Naive thymus-derived CD4-positive, alpha-beta T cell (primary cell): ENCODE data around the gene P2RY11. TPM values are rescaled to one million over a fixed set of nuclear protein-coding genes. Genes with fewer than 3 reads are reported as not detected.

Experiments used
- ATAC-seq: fragments of 150-1000 bp; cut with Tn5 transposase; 2 replicates; pipeline ENCODE4 v1.10.0; 2021; ENCODE audit warnings: mild to moderate bottlenecking, moderate library complexity
- CTCF ChIA-PET: fragments of 350-600 bp; sonication (Branson Sonifier 250); formaldehyde crosslinking; loops from one replicate; lab custom pipeline; 2021; ENCODE audit warnings: antibody characterized with exemption; lab: Charles Lee
- POLR2A ChIA-PET: fragments of 350-600 bp; sonication (Branson Sonifier 250); formaldehyde crosslinking; loops from one replicate; lab custom pipeline; 2021; ENCODE audit warnings: antibody characterized with exemption, inconsistent platforms; lab: Charles Lee
- DNase-seq, 9 donors: peaks; one replicate each; pipeline versions ENCODE4 v3.0.0 to v3.0.0-alpha.2; 2020 to 2022; ENCODE audit warnings: mixed read lengths in 1 of 9
- H3K27ac ChIP-seq: one replicate; pipeline ENCODE4 v1.7.0; 2013; ENCODE audit warnings: mild to moderate bottlenecking, low read depth, low read length, moderate library complexity
- H3K27me3 ChIP-seq, 2 donors: one replicate each; pipeline ENCODE4 v1.7.0; 2013; ENCODE audit warnings: low read length in 2 of 2, mild to moderate bottlenecking in 2 of 2, moderate library complexity in 2 of 2; ENCODE audit not compliant: control insufficient read depth in 2 of 2, insufficient read depth in 2 of 2
- H3K36me3 ChIP-seq, 3 experiments: 1 replicate in 2 of 3; 2 replicates in 1 of 3; pipeline ENCODE4 v1.7.0; 2013; ENCODE audit warnings: low read length in 3 of 3, mild to moderate bottlenecking in 3 of 3, moderate library complexity in 1 of 3; ENCODE audit not compliant: insufficient read depth in 3 of 3, control insufficient read depth in 2 of 3
- H3K4me1 ChIP-seq, 2 donors: one replicate each; pipeline ENCODE4 v1.7.0; 2013; ENCODE audit warnings: low read length in 2 of 2, mild to moderate bottlenecking in 2 of 2, moderate library complexity in 1 of 2; ENCODE audit not compliant: control insufficient read depth in 2 of 2, insufficient read depth in 2 of 2
- H3K4me3 ChIP-seq: 2 replicates; pipeline ENCODE4 v1.7.0; 2013; ENCODE audit warnings: mild to moderate bottlenecking, low read length
- H3K9me3 ChIP-seq, 3 experiments: 1 replicate in 2 of 3; 2 replicates in 1 of 3; pipeline ENCODE4 v1.7.0; 2013; ENCODE audit warnings: low read length in 3 of 3; ENCODE audit not compliant: control insufficient read depth in 2 of 3
- H3K27ac Mint-ChIP-seq, 9 donors: one replicate each; pipeline ENCODE4 v1.8.0; 2020 to 2022; ENCODE audit warnings: mixed read lengths in 9 of 9, mild to moderate bottlenecking in 8 of 9, moderate library complexity in 5 of 9, inconsistent platforms in 2 of 9
- H3K27me3 Mint-ChIP-seq, 5 donors: one replicate each; pipeline ENCODE4 v1.8.0; 2021 to 2022; ENCODE audit warnings: mixed read lengths in 5 of 5, mild to moderate bottlenecking in 1 of 5
- H3K36me3 Mint-ChIP-seq, 5 donors: one replicate each; pipeline ENCODE4 v1.8.0; 2020 to 2022; ENCODE audit warnings: mixed read lengths in 5 of 5, mild to moderate bottlenecking in 3 of 5, inconsistent platforms in 1 of 5
- H3K4me1 Mint-ChIP-seq, 7 donors: one replicate each; pipeline ENCODE4 v1.8.0; 2020 to 2022; ENCODE audit warnings: mixed read lengths in 7 of 7, mild to moderate bottlenecking in 3 of 7, inconsistent platforms in 1 of 7
- H3K4me3 Mint-ChIP-seq, 10 donors: one replicate each; pipeline ENCODE4 v1.8.0; 2020 to 2022; ENCODE audit warnings: mild to moderate bottlenecking in 10 of 10, mixed read lengths in 10 of 10, moderate library complexity in 6 of 10, inconsistent platforms in 2 of 10
- H3K9me3 Mint-ChIP-seq, 11 donors: one replicate each; pipeline ENCODE4 v1.8.0; 2020 to 2022; ENCODE audit warnings: mixed read lengths in 11 of 11, mild to moderate bottlenecking in 4 of 11, inconsistent platforms in 1 of 11, moderate library complexity in 1 of 11
- intact Hi-C, 2 donors: fragments of 100-400 bp; cut with micrococcal nuclease; formaldehyde crosslinking; loops; one replicate each; pipeline ENCODE4 v1.15.1; 2023
- polyA plus RNA-seq, 2 donors: library from polyadenylated mRNA; unstranded; fragments of 300-500 nt; fragmentation: Illumina TruSeq; gene quantifications; one replicate each; pipeline ENCODE4 v1.2.3, GENCODE V29; 2021
- total RNA-seq, 6 experiments: library from RNA in 5 of 6; stranded (reverse) in 5 of 6; gene quantifications; 1 replicate in 5 of 6; 2 replicates in 1 of 6; pipeline ENCODE4 v1.2.3 and lab custom pipeline; 2021 to 2026

P2RY11 gene
- total and polyA plus RNA-seq, 7 experiments from 2014 or later = 2.7 to 89.3 (median 50.4) TPM

DNA sequence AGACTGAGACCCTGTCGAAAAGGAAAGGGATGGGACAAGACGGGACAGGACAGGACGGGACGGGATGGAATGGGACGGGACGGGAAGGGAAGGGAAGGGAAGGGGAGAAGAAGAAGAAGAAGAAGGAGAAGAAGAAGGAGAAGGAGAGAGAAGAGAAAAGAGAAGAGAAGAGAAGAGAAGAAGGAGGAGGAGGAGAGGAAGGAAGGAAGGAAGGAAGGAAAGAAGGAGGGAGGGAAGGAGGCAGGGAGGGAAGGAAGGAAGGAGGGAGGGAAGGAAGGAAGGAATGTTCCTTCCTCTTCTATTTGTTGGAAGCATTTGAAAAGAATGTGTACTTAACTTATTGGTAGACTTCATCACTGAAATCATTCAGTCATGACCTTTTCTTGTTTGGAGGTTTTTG is 35.0 kb upstream of the P2RY11 start:
- no peaks in the 10 kb centered on the region for H3K27me3 ChIP-seq
- no peak overlapping the region for H3K27ac ChIP-seq
- peaks cover 0 to 7% (median 4%) of the 10 kb centered on the region in 11 donors for H3K9me3 Mint-ChIP-seq
- H3K36me3 Mint-ChIP-seq = peaks cover 0 to 4% (median 0%) of the 10 kb centered on the region in 5 donors
- peaks cover 0 to 14% (median 0%) of the 10 kb centered on the region in 5 donors for H3K27me3 Mint-ChIP-seq
- intact Hi-C loops = no loop called here
- POLR2A ChIA-PET = no interaction called here
- H3K9me3 ChIP-seq = peaks cover 0 to 8% (median 3%) of the 10 kb centered on the region in 3 experiments
- peaks cover 0 to 2% (median 0%) of the 10 kb centered on the region in 7 donors for H3K4me1 Mint-ChIP-seq
- H3K27ac Mint-ChIP-seq = no peak overlapping the region
- DNase-seq (no peak), ATAC-seq (no peak)
- H3K4me3 ChIP-seq = no peak overlapping the region
- CTCF ChIA-PET = no interaction called here
- H3K36me3 ChIP-seq = no peaks in the 10 kb centered on the region
- no peaks in the 10 kb centered on the region for H3K4me1 ChIP-seq
- H3K4me3 Mint-ChIP-seq = no peak overlapping the region

DNA sequence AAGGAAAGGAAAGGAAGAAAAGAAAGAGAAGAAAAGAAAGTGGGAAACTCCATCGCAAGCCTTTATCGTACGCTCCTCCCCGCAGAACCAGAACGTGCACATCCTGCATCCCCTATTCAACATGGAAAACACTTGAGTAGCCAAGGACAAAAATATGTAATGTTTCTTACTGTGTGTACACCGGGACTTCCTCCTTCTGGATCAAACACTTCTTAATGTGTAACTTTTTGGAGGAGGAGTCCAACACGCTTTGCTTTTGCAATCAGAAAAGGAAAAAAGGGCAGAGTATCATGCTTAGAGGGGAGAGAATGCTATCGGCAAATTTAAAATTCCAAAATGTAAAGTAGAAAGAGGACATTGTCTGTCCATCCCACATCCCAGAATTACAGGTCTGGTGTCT is 33.2 kb upstream of the P2RY11 start:
- H3K27ac Mint-ChIP-seq = no peak overlapping the region

DNA sequence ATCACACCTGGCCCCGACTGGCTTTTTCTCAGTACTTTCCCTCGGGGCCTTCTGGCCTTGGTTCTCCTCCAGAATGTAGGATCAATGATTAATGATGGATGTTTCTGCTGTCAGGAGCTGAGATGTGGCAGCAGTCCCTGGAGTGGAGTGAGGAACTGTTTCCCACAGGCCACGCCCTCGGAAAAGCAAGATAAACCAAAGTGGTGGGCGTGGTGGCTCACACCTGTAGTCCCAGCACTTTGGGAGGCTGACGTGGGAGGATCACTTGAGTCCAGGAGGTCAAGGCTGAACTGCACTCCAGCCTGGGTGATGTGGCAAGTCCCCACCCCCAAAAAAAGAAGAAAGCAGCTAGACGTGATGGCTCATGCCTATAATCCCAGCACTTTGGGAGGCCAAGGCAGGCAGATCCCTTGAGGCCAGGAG is 32.5 kb upstream of the P2RY11 start:
- DNase-seq (no peak), ATAC-seq (no peak)
- intact Hi-C loops = no loop called here
- Histone ChIP-seq H3K27ac (no peak overlapping the region), H3K36me3 (no peaks in the 10 kb centered on the region), H3K4me1 (no peaks in the 10 kb centered on the region), H3K27me3 (no peaks in the 10 kb centered on the region), H3K9me3 (peaks cover 0 to 3% (median 0%) of the 10 kb centered on the region in 3 experiments), H3K4me3 (no peak overlapping the region)
- H3K27me3 Mint-ChIP-seq = peaks cover 0 to 14% (median 0%) of the 10 kb centered on the region in 5 donors
- no peak overlapping the region for H3K27ac Mint-ChIP-seq
- H3K9me3 Mint-ChIP-seq = peaks cover 0 to 6% (median 1%) of the 10 kb centered on the region in 11 donors
- POLR2A ChIA-PET = interaction anchor here (0.6 kb wide), 1 partner anchor 118 kb away, joined by 3 read pairs; no protein-coding TSS in a partner anchor
- no peak overlapping the region for H3K4me3 Mint-ChIP-seq
- peaks cover 0 to 3% (median 0%) of the 10 kb centered on the region in 7 donors for H3K4me1 Mint-ChIP-seq
- CTCF ChIA-PET = no interaction called here
- no peaks in the 10 kb centered on the region for H3K36me3 Mint-ChIP-seq

More for the DNA sequence above, 33.2 kb upstream of the P2RY11 start:
- Histone ChIP-seq H3K4me3 (no peak overlapping the region), H3K27me3 (no peaks in the 10 kb centered on the region), H3K4me1 (no peaks in the 10 kb centered on the region), H3K36me3 (no peaks in the 10 kb centered on the region), H3K9me3 (peaks cover 0 to 8% (median 3%) of the 10 kb centered on the region in 3 experiments), H3K27ac (no peak overlapping the region)
- intact Hi-C loops = no loop called here
- ATAC-seq (no peak), DNase-seq (no peak)
- H3K9me3 Mint-ChIP-seq = peaks cover 0 to 7% (median 1%) of the 10 kb centered on the region in 11 donors
- peaks cover 0 to 14% (median 0%) of the 10 kb centered on the region in 5 donors for H3K27me3 Mint-ChIP-seq
- peaks cover 0 to 3% (median 0%) of the 10 kb centered on the region in 7 donors for H3K4me1 Mint-ChIP-seq
- no peaks in the 10 kb centered on the region for H3K36me3 Mint-ChIP-seq
- CTCF ChIA-PET = no interaction called here
- POLR2A ChIA-PET = no interaction called here
- H3K4me3 Mint-ChIP-seq = no peak overlapping the region

DNA sequence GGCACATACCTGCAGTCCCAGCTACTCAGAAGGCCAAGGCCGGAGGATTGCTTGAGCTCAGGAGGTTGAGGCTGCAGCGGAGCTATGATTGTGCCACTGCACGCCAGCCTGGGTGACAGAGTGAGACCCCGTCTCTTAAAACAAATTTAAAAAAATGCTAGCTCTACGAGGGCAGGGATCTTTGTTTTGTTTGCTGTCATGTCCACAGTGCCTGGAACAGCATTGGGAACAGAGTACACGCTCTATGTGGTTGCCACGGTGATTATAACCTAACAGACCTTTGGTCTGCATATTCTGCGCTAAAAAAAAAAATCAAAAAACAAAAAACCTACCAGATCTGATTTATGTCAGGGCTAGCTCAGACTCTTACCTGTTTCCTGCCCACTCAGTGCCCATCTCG is 27.6 kb upstream of the P2RY11 start:
- H3K4me1 ChIP-seq = peaks cover 4 to 9% of the 10 kb centered on the region in 2 donors
- intact Hi-C loops = loop anchor here in 1 of 2 donors (10.0 kb wide), 1 partner anchor 571 kb away; the partner anchor contains the start of gene ILF3
- CTCF ChIA-PET = interaction anchor here (0.6 kb wide), 1 partner anchor 39 kb away, joined by 3 read pairs; no protein-coding TSS in a partner anchor
- Mint-ChIP-seq H3K27ac (peak overlapping the region in 5 of 9 donors; percentile 32 to 83 (median 73)), H3K36me3 (peaks cover 0 to 9% (median 0%) of the 10 kb centered on the region in 5 donors), H3K27me3 (peaks cover 0 to 3% (median 0%) of the 10 kb centered on the region in 5 donors), H3K4me1 (peaks cover 8 to 16% (median 8%) of the 10 kb centered on the region in 7 donors), H3K4me3 (peak overlapping the region in 2 of 10 donors; percentile 9 to 10), H3K9me3 (no peaks in the 10 kb centered on the region)
- H3K36me3 ChIP-seq = peaks cover 0 to 7% (median 0%) of the 10 kb centered on the region in 3 experiments
- POLR2A ChIA-PET = interaction anchor here (0.8 to 2.0 kb wide), 3 partner anchors 12 to 254 kb away, joined by 3 to 7 read pairs (median 4); no protein-coding TSS in a partner anchor
- no peak overlapping the region for H3K4me3 ChIP-seq
- no peaks in the 10 kb centered on the region for H3K9me3 ChIP-seq
- ATAC-seq (no peak), DNase-seq (no peak)
- H3K27me3 ChIP-seq = no peaks in the 10 kb centered on the region
- no peak overlapping the region for H3K27ac ChIP-seq

DNA sequence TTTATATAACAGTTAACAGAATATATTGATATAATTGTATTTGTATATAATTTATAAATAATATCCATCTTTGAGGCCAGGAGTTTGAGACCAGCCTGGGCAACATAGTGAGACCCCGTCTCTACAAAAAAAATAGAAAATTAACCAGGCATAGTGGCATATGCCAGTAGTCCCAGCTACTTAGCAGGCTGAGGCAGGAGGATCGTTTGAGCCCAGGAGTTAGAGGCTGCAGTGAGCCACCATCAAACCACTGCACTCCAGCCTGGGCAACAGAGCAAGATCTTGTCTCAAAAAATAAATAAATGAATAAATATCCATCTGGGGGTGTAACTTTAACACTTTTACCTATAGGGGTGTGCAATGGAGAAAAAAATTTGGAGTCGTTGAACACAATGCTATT is 26.7 kb upstream of the P2RY11 start:
- no peak overlapping the region for H3K4me3 ChIP-seq
- POLR2A ChIA-PET = interaction anchor here (1.4 to 2.0 kb wide), 2 partner anchors 11 to 20 kb away, joined by 4 to 7 read pairs; no protein-coding TSS in a partner anchor
- H3K36me3 ChIP-seq = peaks cover 0 to 16% (median 0%) of the 10 kb centered on the region in 3 experiments
- H3K27me3 ChIP-seq = no peaks in the 10 kb centered on the region
- Mint-ChIP-seq H3K27me3 (no peaks in the 10 kb centered on the region), H3K9me3 (no peaks in the 10 kb centered on the region), H3K4me3 (peak overlapping the region in 9 of 10 donors; percentile 75 to 92 (median 89)), H3K27ac (peak overlapping the region; percentile 81 to 92 (median 85)), H3K4me1 (peaks cover 8 to 17% (median 8%) of the 10 kb centered on the region in 7 donors), H3K36me3 (peaks cover 0 to 14% (median 0%) of the 10 kb centered on the region in 5 donors)
- CTCF ChIA-PET = no interaction called here
- DNase-seq = no peak
- intact Hi-C loops = loop anchor here in 1 of 2 donors (10.0 kb wide), 1 partner anchor 570 kb away; the partner anchor contains the start of gene ILF3
- H3K27ac ChIP-seq = no peak overlapping the region
- ATAC-seq = no peak
- H3K9me3 ChIP-seq = no peaks in the 10 kb centered on the region
- peaks cover 4 to 9% of the 10 kb centered on the region in 2 donors for H3K4me1 ChIP-seq

DNA sequence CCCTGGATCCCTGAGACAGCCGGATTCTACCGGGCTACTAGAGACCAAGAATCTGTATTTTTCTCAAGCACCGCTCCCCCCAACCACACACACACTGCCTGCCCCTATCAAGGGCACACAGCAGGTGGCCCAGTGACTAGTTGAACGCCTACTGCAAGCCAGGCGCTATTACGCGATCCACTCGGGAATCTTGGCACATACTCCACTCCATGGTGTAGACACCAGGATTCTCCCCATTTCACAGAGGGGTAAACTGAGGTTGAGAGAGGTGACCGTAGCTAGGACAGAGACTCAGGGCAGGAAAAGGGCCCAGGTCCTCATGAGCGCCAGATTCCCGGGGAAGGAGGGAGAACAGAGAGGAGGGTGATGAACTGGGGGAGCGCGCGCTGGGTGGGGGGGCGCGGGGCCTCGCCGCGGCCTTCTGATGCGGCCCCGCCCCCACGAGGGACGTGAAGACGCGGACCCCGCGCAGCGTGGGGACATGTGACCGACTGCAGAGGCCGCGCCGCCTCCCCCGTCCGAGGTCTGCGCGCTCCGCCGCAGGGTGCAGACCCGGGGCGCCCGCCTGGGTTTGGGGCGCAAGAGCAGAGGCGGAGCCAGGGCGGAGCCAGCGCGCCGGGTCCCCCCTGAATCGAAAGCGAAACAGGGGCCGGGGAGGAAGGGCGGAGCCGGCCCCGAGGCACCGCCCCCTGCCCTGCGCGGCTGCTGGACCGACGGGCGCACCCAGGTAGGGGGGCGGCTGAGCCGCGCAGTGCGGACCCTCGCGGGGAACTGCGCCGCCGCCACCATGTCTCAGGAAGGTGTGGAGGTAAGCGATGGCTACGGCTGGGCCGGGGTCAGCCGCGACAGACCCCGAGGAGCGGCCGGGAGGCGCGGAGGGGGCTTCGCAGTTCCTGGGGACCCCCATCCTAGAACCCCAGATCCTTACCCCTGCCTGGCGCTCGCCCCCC is 25.6 kb upstream of the P2RY11 start, which contains the start of gene SHFL:
SHFL (plus strand) TSS at position 677 of the 950 bp plus-strand sequence; CDS start at position 788, 111 bp downstream.
- POLR2A ChIA-PET = interaction anchor here (1.4 kb wide), 1 partner anchor 19 kb away, joined by 4 read pairs; no protein-coding TSS in a partner anchor

More for the DNA sequence above, 25.6 kb upstream of the P2RY11 start, which contains the start of gene SHFL:
- H3K4me1 ChIP-seq = peaks cover 4 to 9% of the 10 kb centered on the region in 2 donors
- Mint-ChIP-seq H3K4me1 (peaks cover 8 to 21% (median 8%) of the 10 kb centered on the region in 7 donors), H3K9me3 (no peaks in the 10 kb centered on the region), H3K27ac (peak within 1 kb of the TSS; percentile 81 to 92 (median 88)), H3K4me3 (peak within 1 kb of the TSS; percentile 75 to 92 (median 90)), H3K27me3 (no peaks in the 10 kb centered on the region), H3K36me3 (peaks cover 0 to 17% (median 0%) of the 10 kb centered on the region in 5 donors)
- peak; percentile 98 for ATAC-seq
- H3K36me3 ChIP-seq = peaks cover 0 to 22% (median 0%) of the 10 kb centered on the region in 3 experiments
- DNase-seq = peak; percentile 71 to 90 (median 83)
- peak within 1 kb of the TSS; percentile 94 for H3K4me3 ChIP-seq
- intact Hi-C loops = loop anchor here (1.0 to 10.0 kb wide), 5 partner anchors 10 to 569 kb away; partner anchors contain the start of genes PPAN (in 2 of the 2), ILF3 (in 1 of the 2) and PIN1 (in 1 of the 2)
- CTCF ChIA-PET = no interaction called here
- H3K27ac ChIP-seq = peak within 1 kb of the TSS; percentile 90
- H3K9me3 ChIP-seq = no peaks in the 10 kb centered on the region
- no peaks in the 10 kb centered on the region for H3K27me3 ChIP-seq
